K562 (cell line): Measurements from ENCODE around the gene LRRC8E. TPM values are rescaled to one million over a fixed set of nuclear protein-coding genes. Genes with fewer than 3 reads are reported as not detected.

Source experiments
- EHMT2 ChIP-seq: fragments of 450-650 bp; IDR thresholded peaks from 2 replicates; pipeline ENCODE4 v1.6.1; 2018; ENCODE audit warnings: antibody characterized with exemption
- KLF16 ChIP-seq: IDR thresholded peaks from 2 replicates; pipeline ENCODE4 v1.6.1; 2016; ENCODE audit warnings: antibody characterized with exemption
- MEF2A ChIP-seq: IDR thresholded peaks from 2 replicates; pipeline ENCODE4 v1.6.1; 2011; ENCODE audit warnings: low read depth, mild to moderate bottlenecking, low read length, moderate library complexity; ENCODE audit not compliant: control insufficient read depth
- MGA ChIP-seq: fragments of 450-650 bp; IDR thresholded peaks from 2 replicates; pipeline ENCODE4 v1.6.1; 2016; ENCODE audit warnings: mild to moderate bottlenecking, moderate library complexity
- MTA3 ChIP-seq: fragments of 450-650 bp; formaldehyde crosslinking; IDR thresholded peaks from 2 replicates; pipeline ENCODE4 v1.6.1; 2017; ENCODE audit warnings: mild to moderate bottlenecking, borderline replicate concordance
- MTF1 ChIP-seq: fragments of 250-450 bp; sonication (Bioruptor Pico); IDR thresholded peaks from 2 replicates; pipeline ENCODE4 v1.9.0; 2021; ENCODE audit warnings: moderate library complexity, mild to moderate bottlenecking, inconsistent platforms, borderline replicate concordance
- NCOA4 ChIP-seq: fragments of 450-650 bp; IDR thresholded peaks from 2 replicates; pipeline ENCODE4 v1.6.1; 2018; ENCODE audit warnings: mild to moderate bottlenecking; ENCODE audit not compliant: partially characterized antibody
- PTTG1 ChIP-seq: fragments of 450-650 bp; IDR thresholded peaks from 2 replicates; pipeline ENCODE4 v1.6.1; 2016; ENCODE audit warnings: low read depth, mild to moderate bottlenecking, missing genetic modification characterization, missing compliant biosample characterization
- SMAD1 ChIP-seq: fragments of 150-350 bp; IDR thresholded peaks from 2 replicates; pipeline ENCODE4 v1.6.1; 2014; ENCODE audit warnings: low read length, low read depth; ENCODE audit not compliant: partially characterized antibody
- WHSC1 ChIP-seq: IDR thresholded peaks from one replicate; pipeline ENCODE4 v1.6.1; 2012; ENCODE audit warnings: low read length, control low read depth, inconsistent platforms
- ZFP91 ChIP-seq: sonication (generic); formaldehyde crosslinking; IDR thresholded peaks from 2 replicates; pipeline ENCODE4 v1.8.0; 2022; ENCODE audit warnings: mild to moderate bottlenecking, missing genetic modification reagents
- ZNF511 ChIP-seq: sonication (generic); formaldehyde crosslinking; IDR thresholded peaks from 2 replicates; pipeline ENCODE4 v1.8.0; 2022; ENCODE audit warnings: mild to moderate bottlenecking, missing genetic modification reagents
- ZNF561 ChIP-seq: fragments of 450-650 bp; formaldehyde crosslinking; conservative IDR thresholded peaks from 2 replicates; pipeline ENCODE4 v1.4.0; 2020; ENCODE audit warnings: mild to moderate bottlenecking, moderate library complexity
- ZNF668 ChIP-seq: fragments of 250-450 bp; sonication (Bioruptor Pico); IDR thresholded peaks from 2 replicates; pipeline ENCODE4 v1.8.0; 2022; ENCODE audit warnings: mild to moderate bottlenecking, inconsistent platforms
- ZNF764 ChIP-seq: fragments of 250-450 bp; sonication (Bioruptor Pico); IDR thresholded peaks from 2 replicates; pipeline ENCODE4 v1.4.0; 2020; ENCODE audit warnings: low read depth, mild to moderate bottlenecking, moderate library complexity
- polyA plus RNA-seq, 8 experiments: library from polyadenylated mRNA; depleted of rRNA in 4 of 8; stranded (reverse) in 5 of 8; unstranded in 3 of 8; fragments of >200 nt; fragmentation: Nextera tagmentation in 2 of 8; fragmentation: Illumina TruSeq in 1 of 8; extraction: Ambion mirVana in 2 of 8; extraction: Trizol in 1 of 8; gene quantifications; 2 replicates each; pipeline versions ENCODE4 v1.2.1 to v1.2.3, GENCODE V29; 2011 to 2014; ENCODE audit warnings: inconsistent platforms in 1 of 8, missing spikeins in 1 of 8
- total RNA-seq, 7 experiments: library from RNA; depleted of rRNA in 6 of 7; stranded (reverse); fragments of >200 nt in 6 of 7; fragmentation: Illumina TruSeq in 2 of 7; extraction: Trizol in 2 of 7; gene quantifications; 2 replicates each; pipeline versions ENCODE4 v1.2.1 to v1.2.3, GENCODE V29; 2011 to 2021; ENCODE audit warnings: low replicate concordance in 1 of 7

The LRRC8E gene
- total and polyA plus RNA-seq, 9 of the 15 experiments (the other 6 are each of a cell fraction or from before 2014, with no cell fraction given): 0.08 to 5.7 (median 3.5) TPM; not detected in 1

DNA sequence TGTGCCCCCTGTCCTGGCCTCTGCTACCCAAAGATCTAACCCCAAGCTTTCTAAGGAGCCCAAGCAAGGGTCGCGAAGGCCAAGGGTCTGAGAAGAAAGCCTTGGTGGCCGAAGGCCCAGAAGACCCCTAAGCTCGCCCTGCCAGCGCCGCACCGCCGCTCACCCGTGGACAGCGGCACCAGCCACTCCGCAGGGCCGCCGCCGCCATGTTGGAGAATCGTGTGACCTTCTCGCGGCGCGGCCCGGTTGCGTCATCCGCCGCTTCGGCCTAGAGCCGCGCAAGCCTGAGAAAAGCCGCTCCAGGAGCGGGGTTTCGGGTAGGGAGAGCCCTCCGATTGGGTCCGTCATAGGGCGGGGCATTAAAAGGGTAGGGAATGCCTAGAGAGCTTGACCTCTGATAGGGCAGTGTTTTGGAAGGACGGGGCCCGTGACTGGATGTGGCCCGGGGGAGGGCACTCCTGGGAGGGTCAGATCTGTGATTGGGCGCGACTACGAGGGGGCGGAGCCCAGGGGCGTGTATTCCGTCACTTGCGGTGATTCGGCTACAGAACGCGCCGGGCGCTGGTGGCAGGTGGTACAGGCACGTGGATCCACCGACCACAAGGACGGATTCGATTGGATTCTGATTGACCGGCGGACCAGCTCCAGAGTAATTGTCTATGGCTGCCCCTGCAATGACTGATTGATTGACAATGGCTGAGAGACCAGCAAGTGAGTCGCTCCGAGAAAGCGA is 55.3 kb downstream of the LRRC8E start, which contains the start of gene TIMM44 (continued):
- TF ChIP-seq ZNF561 (CRISPR knock-in tag): no peak
- no peak for TF ChIP-seq MTF1 (CRISPR knock-in tag)
- no peak for TF ChIP-seq EHMT2
- TF ChIP-seq SMAD1: peak; percentile 27
- TF ChIP-seq WHSC1: no peak
- TF ChIP-seq ZNF764: no peak
- no peak for TF ChIP-seq ZFP91 (CRISPR knock-in tag)
- TF ChIP-seq ZNF511 (CRISPR knock-in tag): no peak; the same call in 1 of the 2 replicates
- peak; percentile 66; the same call in 1 of the 2 replicates for TF ChIP-seq MTA3
- no peak for TF ChIP-seq ZNF668 (CRISPR knock-in tag)
- no peak for TF ChIP-seq PTTG1 (tag)
- no peak for TF ChIP-seq KLF16
- no peak for TF ChIP-seq NCOA4
- TF ChIP-seq MGA: peak; percentile 95
- no peak for TF ChIP-seq MEF2A
